HepG2 (cell line): ENCODE measurements around the gene INPP5E. TPM values are rescaled to one million over a fixed set of nuclear protein-coding genes. Genes with fewer than 3 reads are reported as not detected.

Experiments
- ARHGAP35 ChIP-seq: sonication (generic); formaldehyde crosslinking; IDR thresholded peaks from 2 replicates; pipeline ENCODE4 v1.9.0; 2022; ENCODE audit warnings: mild to moderate bottlenecking, inconsistent platforms, moderate library complexity, missing genetic modification reagents, borderline replicate concordance
- ETV5 ChIP-seq: IDR thresholded peaks from 2 replicates; pipeline ENCODE4 v1.6.1; 2018; ENCODE audit warnings: missing biosample characterization, missing genetic modification reagents, inconsistent platforms, borderline replicate concordance
- GTF2F1 ChIP-seq: fragments of 150-350 bp; IDR thresholded peaks from 2 replicates; pipeline ENCODE4 v1.6.1; 2014; ENCODE audit warnings: low read length
- MEIS2 ChIP-seq: sonication (generic); formaldehyde crosslinking; IDR thresholded peaks from 2 replicates; pipeline ENCODE4 v1.9.0; 2021; ENCODE audit warnings: mild to moderate bottlenecking, missing genetic modification reagents
- PHF20 ChIP-seq: sonication (generic); formaldehyde crosslinking; IDR thresholded peaks from 2 replicates; pipeline ENCODE4 v1.5.0; 2020; ENCODE audit warnings: mild to moderate bottlenecking, missing genetic modification reagents
- TCF12 ChIP-seq, 2 experiments: fragments of 450-650 bp in 1 of 2; sonication (generic) in 1 of 2; formaldehyde crosslinking in 1 of 2; IDR thresholded peaks; 2 replicates each; pipeline versions ENCODE4 v1.6.1 to v1.8.0; 2017 to 2022; ENCODE audit warnings: antibody characterized with exemption in 1 of 2, mild to moderate bottlenecking in 1 of 2, missing genetic modification reagents in 1 of 2, moderate library complexity in 1 of 2
- ZBTB26 ChIP-seq: IDR thresholded peaks from 2 replicates; pipeline ENCODE4 v1.6.1; 2016; ENCODE audit warnings: missing compliant biosample characterization, missing genetic modification reagents, borderline replicate concordance
- ZMYM4 ChIP-seq: sonication (generic); formaldehyde crosslinking; IDR thresholded peaks from 2 replicates; pipeline ENCODE4 v1.8.1; 2023; ENCODE audit warnings: mild to moderate bottlenecking, missing genetic modification reagents
- ZNF24 ChIP-seq: fragments of 450-650 bp; IDR thresholded peaks from 2 replicates; pipeline ENCODE4 v1.6.1; 2017; ENCODE audit warnings: antibody characterized with exemption, mild to moderate bottlenecking
- ZNF280D ChIP-seq: sonication (generic); formaldehyde crosslinking; IDR thresholded peaks from 2 replicates; pipeline ENCODE4 v1.5.1; 2020; ENCODE audit warnings: mild to moderate bottlenecking, missing genetic modification reagents
- ZNF282 ChIP-seq: fragments of 450-650 bp; IDR thresholded peaks from 2 replicates; pipeline ENCODE4 v1.6.1; 2018; ENCODE audit not compliant: partially characterized antibody
- ZNF331 ChIP-seq: sonication (generic); formaldehyde crosslinking; IDR thresholded peaks from 2 replicates; pipeline ENCODE4 v1.4.0; 2020; ENCODE audit warnings: missing genetic modification reagents
- ZNF597 ChIP-seq: sonication (generic); formaldehyde crosslinking; IDR thresholded peaks from 2 replicates; pipeline ENCODE4 v1.5.0; 2020; ENCODE audit warnings: missing genetic modification reagents
- ZNF652 ChIP-seq: IDR thresholded peaks from 2 replicates; pipeline ENCODE4 v1.6.1; 2016; ENCODE audit warnings: low read depth, borderline replicate concordance
- ZNF776 ChIP-seq: sonication (generic); formaldehyde crosslinking; IDR thresholded peaks from 2 replicates; pipeline ENCODE4 v1.4.0; 2020; ENCODE audit warnings: mild to moderate bottlenecking, missing genetic modification reagents
- ZNF790 ChIP-seq: sonication (generic); formaldehyde crosslinking; IDR thresholded peaks from 2 replicates; pipeline ENCODE4 v1.8.0; 2022; ENCODE audit warnings: missing genetic modification reagents, mild to moderate bottlenecking, borderline replicate concordance
- polyA plus RNA-seq, 8 experiments: library from polyadenylated mRNA; depleted of rRNA in 3 of 8; stranded (reverse) in 7 of 8; unstranded in 1 of 8; fragments of >200 nt; fragmentation: Illumina TruSeq in 4 of 8; extraction: Trizol in 4 of 8; gene quantifications; 2 replicates each; pipeline versions ENCODE4 v1.2.1 to v1.2.3, GENCODE V29; 2011 to 2016; ENCODE audit warnings: low read depth in 4 of 8, missing spikeins in 1 of 8, mixed read lengths in 1 of 8; ENCODE audit not compliant: insufficient read depth in 1 of 8
- total RNA-seq, 5 experiments: library from RNA; depleted of rRNA; stranded (reverse); fragments of >200 nt; fragmentation: Illumina TruSeq; extraction: Trizol; gene quantifications; 2 replicates each; pipeline ENCODE4 v1.2.3, GENCODE V29; 2016; ENCODE audit warnings: low read depth in 1 of 5
- TF ChIP-seq, protein P1 (sequence below): sonication (generic); formaldehyde crosslinking; IDR thresholded peaks from 2 replicates; pipeline ENCODE4 v1.4.0; 2020; ENCODE audit warnings: missing genetic modification reagents, low read depth, mild to moderate bottlenecking, borderline replicate concordance
- TF ChIP-seq, protein P2 (sequence below): sonication (generic); formaldehyde crosslinking; conservative IDR thresholded peaks from 2 replicates; pipeline ENCODE4 v1.4.0; 2020; ENCODE audit warnings: missing genetic modification reagents

Gene INPP5E
- total and polyA plus RNA-seq, 2 of the 13 experiments (the other 11 are each of a cell fraction or from before 2014, with no cell fraction given), result 5.5 TPM

GRCh38 chr9:136482793-136483588, 43.3 kb upstream of the INPP5E start, which contains the start of gene SEC16A (continued):
- TF ChIP-seq ARHGAP35 (CRISPR knock-in tag) (no peak), GTF2F1 (no peak), ZNF331 (peak; percentile 49; the same call in 1 of the 2 replicates), ZBTB26 (CRISPR knock-in tag) (no peak), ZNF280D (CRISPR knock-in tag) (no peak), ZNF776 (peak; percentile 67), MEIS2 (CRISPR knock-in tag) (peak; percentile 52; the same call in 1 of the 2 replicates), ZNF24 (no peak), ETV5 (CRISPR knock-in tag) (peak; percentile 82), TCF12 (IDR thresholded peaks at IDR 0.05) (no peak), TCF12 (CRISPR knock-in tag; IDR thresholded peaks at IDR 0.05) (peak; percentile 67; the same call in 1 of the 2 replicates), ZMYM4 (CRISPR knock-in tag) (peak; percentile 69; the same call in 1 of the 2 replicates), ZNF282 (no peak), ZNF790 (CRISPR knock-in tag) (no peak), ZNF652 (CRISPR knock-in tag) (no peak), ZNF597 (CRISPR knock-in tag) (no peak), PHF20 (peak; percentile 70)
- TF ChIP-seq, protein P1, sequence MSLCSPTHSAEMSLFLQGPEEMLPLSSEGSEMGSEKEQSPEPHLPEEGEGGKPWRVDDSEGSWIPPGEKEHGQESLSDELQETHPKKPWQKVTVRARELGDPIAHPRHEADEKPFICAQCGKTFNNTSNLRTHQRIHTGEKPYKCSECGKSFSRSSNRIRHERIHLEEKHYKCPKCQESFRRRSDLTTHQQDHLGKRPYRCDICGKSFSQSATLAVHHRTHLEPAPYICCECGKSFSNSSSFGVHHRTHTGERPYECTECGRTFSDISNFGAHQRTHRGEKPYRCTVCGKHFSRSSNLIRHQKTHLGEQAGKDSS, result 0 out of 2 replicates have a peak, but pooled peaks have one; percentile 31
- TF ChIP-seq, protein P2, sequence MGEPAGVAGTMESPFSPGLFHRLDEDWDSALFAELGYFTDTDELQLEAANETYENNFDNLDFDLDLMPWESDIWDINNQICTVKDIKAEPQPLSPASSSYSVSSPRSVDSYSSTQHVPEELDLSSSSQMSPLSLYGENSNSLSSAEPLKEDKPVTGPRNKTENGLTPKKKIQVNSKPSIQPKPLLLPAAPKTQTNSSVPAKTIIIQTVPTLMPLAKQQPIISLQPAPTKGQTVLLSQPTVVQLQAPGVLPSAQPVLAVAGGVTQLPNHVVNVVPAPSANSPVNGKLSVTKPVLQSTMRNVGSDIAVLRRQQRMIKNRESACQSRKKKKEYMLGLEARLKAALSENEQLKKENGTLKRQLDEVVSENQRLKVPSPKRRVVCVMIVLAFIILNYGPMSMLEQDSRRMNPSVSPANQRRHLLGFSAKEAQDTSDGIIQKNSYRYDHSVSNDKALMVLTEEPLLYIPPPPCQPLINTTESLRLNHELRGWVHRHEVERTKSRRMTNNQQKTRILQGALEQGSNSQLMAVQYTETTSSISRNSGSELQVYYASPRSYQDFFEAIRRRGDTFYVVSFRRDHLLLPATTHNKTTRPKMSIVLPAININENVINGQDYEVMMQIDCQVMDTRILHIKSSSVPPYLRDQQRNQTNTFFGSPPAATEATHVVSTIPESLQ (CRISPR knock-in tag), result no peak
